Measurements from ENCODE around the gene SPINK8. TPM values are rescaled to one million over a fixed set of nuclear protein-coding genes. Genes with fewer than 3 reads are reported as not detected.
"Not testable (repeated sequence)": the region's sequence is repeated elsewhere in the genome, so short reads cannot be mapped to it uniquely, and the experiment has no call there.

SPINK8 gene
- total and polyA plus RNA-seq, 2 donors (not counting 3 experiments of a cell fraction or from before 2014, with no cell fraction given) = not detected

DNA sequence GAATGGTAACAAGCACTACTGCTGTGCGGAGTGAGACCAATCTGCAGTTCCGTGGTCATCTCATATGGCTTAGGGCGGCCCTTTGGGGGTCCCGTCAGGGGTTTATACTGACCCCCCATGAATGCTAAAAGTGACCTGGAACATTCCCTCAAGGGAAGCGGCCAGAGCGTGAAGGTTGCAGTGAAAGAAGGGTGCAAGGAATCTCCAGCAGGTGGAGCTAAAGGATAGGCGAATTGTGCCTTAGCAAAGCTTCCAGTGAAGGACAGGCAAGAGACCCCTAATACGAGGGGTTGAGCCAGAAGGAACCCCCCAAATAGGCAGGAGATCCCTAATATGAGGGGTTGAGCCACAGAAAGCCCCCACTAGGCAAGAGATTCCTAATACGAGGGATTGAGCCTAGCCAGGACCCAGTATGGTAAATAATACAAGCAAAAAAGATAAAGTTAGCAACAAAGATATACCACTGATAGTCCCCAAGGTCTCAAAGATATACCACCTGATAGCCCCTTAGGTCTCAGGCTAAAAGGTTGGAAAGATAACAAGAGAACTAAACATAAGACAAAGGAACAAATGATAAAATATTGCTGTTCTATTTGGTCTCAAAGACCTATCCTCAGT lies 59.8 kb downstream of the SPINK8 start:
- no peaks in the 10 kb centered on the region for H3K4me1 ChIP-seq (ENCODE audit: control insufficient read depth, extremely low read depth, insufficient read depth, low read length)
- CTCF ChIA-PET = interaction anchor here (0.6 to 24.1 kb wide), 31 partner anchors 9 to 466 kb away, joined by 3 to 723 read pairs (median 4); partner anchors contain the start of genes CCDC51, PLXNB1, TMA7 and UQCRC1
- H3K4me2 ChIP-seq (ENCODE audit: insufficient read depth, low read length) = no peak overlapping the region
- no peaks in the 10 kb centered on the region for H3K9me3 ChIP-seq (replicated peaks; ENCODE audit: control insufficient read depth, insufficient read depth, low read length)
- no peak overlapping the region for H3K4me3 ChIP-seq (replicated peaks in 1 of 3; ENCODE audit: insufficient read depth in 1 of 3, low read depth in 1 of 3, low read length in 3 of 3)
- dilution Hi-C loops (cut with MboI; ENCODE audit: extremely low pct_ligation_motif_present, low sequenced_read_pairs) = no loop called here
- H3K36me3 ChIP-seq (ENCODE audit: control insufficient read depth in 2 of 2, extremely low read depth in 1 of 2, insufficient read depth in 2 of 2, low read length in 2 of 2) = no peaks in the 10 kb centered on the region
- no peak overlapping the region for H3K9ac ChIP-seq (replicated peaks; ENCODE audit: extremely low read depth, insufficient read depth, low read length)
- no peaks in the 10 kb centered on the region for H4K20me1 ChIP-seq (replicated peaks; ENCODE audit: control insufficient read depth, extremely low read depth, insufficient read depth, low read length)
- H3K79me2 ChIP-seq (ENCODE audit: control insufficient read depth, insufficient read depth, low read length) = no peaks in the 10 kb centered on the region
- no peaks in the 10 kb centered on the region for H3K27me3 ChIP-seq (ENCODE audit: control insufficient read depth in 2 of 2, insufficient read depth in 2 of 2, low read length in 2 of 2)
- no peak overlapping the region for H3K27ac ChIP-seq (ENCODE audit: insufficient read depth, low read depth, low read length)
- peak; percentile 85 for FAIRE-seq
- intact Hi-C loops (cut with micrococcal nuclease) = loop anchor here (1.0 to 10.0 kb wide), 5 partner anchors 41 to 275 kb away; no protein-coding TSS in a partner anchor
- no peaks in the 10 kb centered on the region for H3K9me1 ChIP-seq (replicated peaks; ENCODE audit: control insufficient read depth, extremely low read depth, insufficient read depth, low read length)
- POLR2A ChIA-PET = no interaction called here
- H2AFZ ChIP-seq (ENCODE audit: low read depth, low read length) = no peak overlapping the region
- BruUV-seq (replicated peaks) = no TSS peak
- TF ChIP-seq POLR2A (IDR thresholded peaks at IDR 0.05; ENCODE audit: low read depth, low read length) = no peak
- TF ChIP-seq, protein P1, sequence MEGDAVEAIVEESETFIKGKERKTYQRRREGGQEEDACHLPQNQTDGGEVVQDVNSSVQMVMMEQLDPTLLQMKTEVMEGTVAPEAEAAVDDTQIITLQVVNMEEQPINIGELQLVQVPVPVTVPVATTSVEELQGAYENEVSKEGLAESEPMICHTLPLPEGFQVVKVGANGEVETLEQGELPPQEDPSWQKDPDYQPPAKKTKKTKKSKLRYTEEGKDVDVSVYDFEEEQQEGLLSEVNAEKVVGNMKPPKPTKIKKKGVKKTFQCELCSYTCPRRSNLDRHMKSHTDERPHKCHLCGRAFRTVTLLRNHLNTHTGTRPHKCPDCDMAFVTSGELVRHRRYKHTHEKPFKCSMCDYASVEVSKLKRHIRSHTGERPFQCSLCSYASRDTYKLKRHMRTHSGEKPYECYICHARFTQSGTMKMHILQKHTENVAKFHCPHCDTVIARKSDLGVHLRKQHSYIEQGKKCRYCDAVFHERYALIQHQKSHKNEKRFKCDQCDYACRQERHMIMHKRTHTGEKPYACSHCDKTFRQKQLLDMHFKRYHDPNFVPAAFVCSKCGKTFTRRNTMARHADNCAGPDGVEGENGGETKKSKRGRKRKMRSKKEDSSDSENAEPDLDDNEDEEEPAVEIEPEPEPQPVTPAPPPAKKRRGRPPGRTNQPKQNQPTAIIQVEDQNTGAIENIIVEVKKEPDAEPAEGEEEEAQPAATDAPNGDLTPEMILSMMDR (IDR thresholded peaks at IDR 0.05; ENCODE audit: extremely low read depth in 1 of 2, insufficient read depth in 1 of 2, low read depth in 1 of 2, low read length in 2 of 2) = peak; percentile 64 to 73
- peak; percentile 76 for DNase-seq (ENCODE audit: low read depth, low spot score)

DNA sequence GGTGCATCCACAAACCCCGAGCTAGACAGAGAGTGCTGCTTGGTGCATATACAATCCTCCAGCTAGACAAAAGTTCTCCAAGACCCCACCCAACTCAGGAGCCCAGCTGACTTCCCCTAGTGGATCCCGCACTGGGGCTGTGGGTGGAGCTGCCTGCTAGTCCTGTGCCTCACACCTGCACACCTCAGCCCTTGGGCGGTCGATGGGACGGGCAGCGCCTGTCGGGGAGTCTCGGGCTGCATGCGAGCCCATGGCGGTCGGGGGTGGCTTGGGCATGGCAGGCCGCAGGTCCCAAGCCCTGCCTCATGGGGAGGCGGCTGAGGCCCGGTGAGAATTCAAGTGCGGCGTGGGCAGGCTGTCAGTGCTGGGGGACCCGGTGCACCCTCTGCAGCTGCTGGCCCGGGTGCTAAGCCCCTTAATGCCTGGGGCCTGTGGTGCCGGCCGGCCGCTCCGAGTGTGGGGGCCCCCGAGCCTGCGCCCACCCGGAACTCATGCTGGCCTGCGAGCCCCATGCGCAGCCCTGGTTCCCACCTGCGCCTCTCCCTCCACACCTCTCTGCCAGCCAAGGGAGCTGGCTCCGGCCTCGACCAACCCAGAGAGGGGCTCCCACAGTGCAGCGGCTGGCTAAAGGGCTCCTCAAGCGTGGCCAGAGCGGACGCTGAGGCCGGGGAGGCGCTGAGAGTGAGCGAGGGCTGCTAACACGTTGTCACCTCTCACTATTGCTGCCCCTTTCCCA lies 61.5 kb downstream of the SPINK8 start:
- dilution Hi-C loops (cut with MboI; ENCODE audit: extremely low pct_ligation_motif_present, low sequenced_read_pairs) (no loop called here), intact Hi-C loops (cut with micrococcal nuclease) (loop anchor here (2.0 to 10.0 kb wide), 2 partner anchors 39 to 77 kb away; no protein-coding TSS in a partner anchor)
- no peak overlapping the region for H3K4me3 ChIP-seq (replicated peaks in 1 of 3; ENCODE audit: insufficient read depth in 1 of 3, low read depth in 1 of 3, low read length in 3 of 3)
- H3K9ac ChIP-seq (replicated peaks; ENCODE audit: extremely low read depth, insufficient read depth, low read length) = no peak overlapping the region
- no peaks in the 10 kb centered on the region for H3K27me3 ChIP-seq (ENCODE audit: control insufficient read depth in 2 of 2, insufficient read depth in 2 of 2, low read length in 2 of 2)
- TF ChIP-seq POLR2AphosphoS5 (IDR thresholded peaks at IDR 0.05; ENCODE audit: insufficient read depth, low read depth, low read length) = no peak
- H3K79me2 ChIP-seq (ENCODE audit: control insufficient read depth, insufficient read depth, low read length) = no peaks in the 10 kb centered on the region
- H3K27ac ChIP-seq (ENCODE audit: insufficient read depth, low read depth, low read length) = no peak overlapping the region
- H3K4me1 ChIP-seq (ENCODE audit: control insufficient read depth, extremely low read depth, insufficient read depth, low read length) = peaks cover 8% of the 10 kb centered on the region
- CTCF ChIA-PET = interaction anchor here (1.0 to 24.1 kb wide), 7 partner anchors 38 to 286 kb away, joined by 3 to 723 read pairs (median 5); partner anchors contain the start of gene PLXNB1
- H3K9me3 ChIP-seq (replicated peaks; ENCODE audit: control insufficient read depth, insufficient read depth, low read length) = no peaks in the 10 kb centered on the region
- no peaks in the 10 kb centered on the region for H3K9me1 ChIP-seq (replicated peaks; ENCODE audit: control insufficient read depth, extremely low read depth, insufficient read depth, low read length)
- no peak overlapping the region for H2AFZ ChIP-seq (ENCODE audit: low read depth, low read length)
- POLR2A ChIA-PET = no interaction called here
- H3K4me2 ChIP-seq (ENCODE audit: insufficient read depth, low read length) = no peak overlapping the region
- peaks cover 0 to 2% of the 10 kb centered on the region in 2 experiments for H3K36me3 ChIP-seq (ENCODE audit: control insufficient read depth in 2 of 2, extremely low read depth in 1 of 2, insufficient read depth in 2 of 2, low read length in 2 of 2)
- DNase-seq (ENCODE audit: low read depth, low spot score) = no peak
- no peak for FAIRE-seq
- no TSS peak for BruUV-seq (replicated peaks)
- no peaks in the 10 kb centered on the region for H4K20me1 ChIP-seq (replicated peaks; ENCODE audit: control insufficient read depth, extremely low read depth, insufficient read depth, low read length)

DNA sequence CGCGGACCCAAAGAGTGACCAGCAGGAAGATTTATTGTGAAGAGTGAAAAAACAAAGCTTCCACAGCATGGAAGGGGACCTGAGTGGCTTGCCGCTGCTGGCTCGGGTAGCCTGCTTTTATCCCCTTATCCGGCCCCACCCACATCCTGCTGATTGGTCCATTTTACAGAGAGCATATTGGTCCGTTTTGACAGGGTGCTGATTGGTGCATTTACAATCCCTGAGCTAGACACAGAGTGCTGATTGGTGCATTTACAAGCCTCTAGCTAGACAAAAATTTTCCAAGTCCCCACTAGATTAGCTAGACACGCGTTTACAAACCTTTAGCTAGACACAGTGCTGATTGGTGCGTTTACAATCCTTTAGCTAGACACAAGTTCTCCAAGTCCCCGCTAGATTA lies 62.2 kb downstream of the SPINK8 start:
- CTCF ChIA-PET = interaction anchor here (1.0 to 24.1 kb wide), 5 partner anchors 77 to 287 kb away, joined by 3 to 723 read pairs (median 5); partner anchors contain the start of gene PLXNB1
- POLR2A ChIA-PET; H3K79me2 ChIP-seq (ENCODE audit: control insufficient read depth, insufficient read depth, low read length): not testable (repeated sequence)

More for the DNA sequence above, 62.2 kb downstream of the SPINK8 start:
- H4K20me1 ChIP-seq (replicated peaks; ENCODE audit: control insufficient read depth, extremely low read depth, insufficient read depth, low read length); H3K9me3 ChIP-seq (replicated peaks; ENCODE audit: control insufficient read depth, insufficient read depth, low read length); H3K36me3 ChIP-seq (ENCODE audit: control insufficient read depth in 2 of 2, extremely low read depth in 1 of 2, insufficient read depth in 2 of 2, low read length in 2 of 2); FAIRE-seq; DNase-seq (ENCODE audit: low read depth, low spot score); H3K27me3 ChIP-seq (ENCODE audit: control insufficient read depth in 2 of 2, insufficient read depth in 2 of 2, low read length in 2 of 2); dilution Hi-C loops (cut with MboI; ENCODE audit: extremely low pct_ligation_motif_present, low sequenced_read_pairs); H3K27ac ChIP-seq (ENCODE audit: insufficient read depth, low read depth, low read length); H3K4me3 ChIP-seq (replicated peaks in 1 of 3; ENCODE audit: insufficient read depth in 1 of 3, low read depth in 1 of 3, low read length in 3 of 3); H3K4me2 ChIP-seq (ENCODE audit: insufficient read depth, low read length); H3K9me1 ChIP-seq (replicated peaks; ENCODE audit: control insufficient read depth, extremely low read depth, insufficient read depth, low read length); BruUV-seq (replicated peaks); H3K4me1 ChIP-seq (ENCODE audit: control insufficient read depth, extremely low read depth, insufficient read depth, low read length); H2AFZ ChIP-seq (ENCODE audit: low read depth, low read length); H3K9ac ChIP-seq (replicated peaks; ENCODE audit: extremely low read depth, insufficient read depth, low read length): not testable (repeated sequence)
- intact Hi-C loops (cut with micrococcal nuclease) = loop anchor here (10.0 kb wide), 1 partner anchor 76 kb away; no protein-coding TSS in a partner anchor

All from endothelial cell of umbilical vein (primary cell).